ENCODE data around the gene MARK2.

DNA sequence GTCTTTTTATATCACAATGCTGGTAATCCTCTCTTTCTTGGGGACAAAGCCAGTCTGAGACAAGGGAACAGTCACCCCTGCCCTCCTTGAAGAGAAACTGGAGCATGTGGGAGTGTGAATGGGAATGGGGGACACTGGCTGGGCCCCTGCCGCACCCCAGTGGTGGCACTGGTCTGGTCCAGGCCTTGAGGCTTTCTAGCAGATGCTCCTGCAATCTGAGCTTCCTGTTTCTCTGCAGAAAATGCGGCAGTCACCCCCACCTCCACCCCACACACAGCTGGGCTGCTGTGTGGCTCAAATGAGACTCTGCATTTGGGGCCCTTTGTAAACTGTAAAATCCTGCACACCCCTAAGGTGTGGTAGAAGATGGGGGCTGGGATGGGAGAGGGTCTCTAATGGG, 6.6 kb upstream of the MARK2 start:
- TF ChIP-seq EZH2phosphoT487 (IDR thresholded peaks at IDR 0.05; ENCODE audit: low read length) (no peak), EZH2 (optimal IDR thresholded peaks at IDR 0.05; ENCODE audit: low read depth, low read length) (no peak)
- TF ChIP-seq, protein P1, sequence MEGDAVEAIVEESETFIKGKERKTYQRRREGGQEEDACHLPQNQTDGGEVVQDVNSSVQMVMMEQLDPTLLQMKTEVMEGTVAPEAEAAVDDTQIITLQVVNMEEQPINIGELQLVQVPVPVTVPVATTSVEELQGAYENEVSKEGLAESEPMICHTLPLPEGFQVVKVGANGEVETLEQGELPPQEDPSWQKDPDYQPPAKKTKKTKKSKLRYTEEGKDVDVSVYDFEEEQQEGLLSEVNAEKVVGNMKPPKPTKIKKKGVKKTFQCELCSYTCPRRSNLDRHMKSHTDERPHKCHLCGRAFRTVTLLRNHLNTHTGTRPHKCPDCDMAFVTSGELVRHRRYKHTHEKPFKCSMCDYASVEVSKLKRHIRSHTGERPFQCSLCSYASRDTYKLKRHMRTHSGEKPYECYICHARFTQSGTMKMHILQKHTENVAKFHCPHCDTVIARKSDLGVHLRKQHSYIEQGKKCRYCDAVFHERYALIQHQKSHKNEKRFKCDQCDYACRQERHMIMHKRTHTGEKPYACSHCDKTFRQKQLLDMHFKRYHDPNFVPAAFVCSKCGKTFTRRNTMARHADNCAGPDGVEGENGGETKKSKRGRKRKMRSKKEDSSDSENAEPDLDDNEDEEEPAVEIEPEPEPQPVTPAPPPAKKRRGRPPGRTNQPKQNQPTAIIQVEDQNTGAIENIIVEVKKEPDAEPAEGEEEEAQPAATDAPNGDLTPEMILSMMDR (IDR thresholded peaks at IDR 0.05; ENCODE audit: low read length): peak; percentile 20
